Measurements from ENCODE around the gene TTC19.

TTC19 gene

GRCh38 chr17:15999141-15999973 lies at the start of gene TTC19, which contains the start of gene ZSWIM7:
Gene TTC19 (plus strand): TSS chr17:15999824. CDS start chr17:15999849, 25 bp downstream.
Gene ZSWIM7 (minus strand): TSS chr17:15999704. CDS start chr17:15999594, 110 bp downstream.
- DNase-seq (ENCODE audit: low read depth): peak; percentile 96
- peak within 1 kb of the TSS; percentile 87 for H3K4me3 ChIP-seq (ENCODE audit: low read depth, low read length)
- TF ChIP-seq CTCF (conservative IDR thresholded peaks at IDR 0.05; ENCODE audit: low read depth, low read length): no peak

GRCh38 chr17:15951368-15952047 lies 48.1 kb upstream of the TTC19 start:
- DNase-seq (ENCODE audit: low read depth): no peak
- TF ChIP-seq CTCF (conservative IDR thresholded peaks at IDR 0.05; ENCODE audit: low read depth, low read length): no peak
- no peak overlapping the region for H3K4me3 ChIP-seq (ENCODE audit: low read depth, low read length)

- no peak for TF ChIP-seq CTCF (conservative IDR thresholded peaks at IDR 0.05; ENCODE audit: low read depth, low read length)
- DNase-seq (ENCODE audit: low read depth): no peak
Observed at GRCh38 chr17:15952048-15952532, 47.5 kb upstream of the TTC19 start.

GRCh38 chr17:15952916-15953790 lies 46.5 kb upstream of the TTC19 start:
- no peak for DNase-seq (ENCODE audit: low read depth)

More at GRCh38 chr17:15952048-15952532, 47.5 kb upstream of the TTC19 start:
- H3K4me3 ChIP-seq (ENCODE audit: low read depth, low read length): no peak overlapping the region

GRCh38 chr17:15954222-15954621 lies 45.4 kb upstream of the TTC19 start:
- peak; percentile 73 for DNase-seq (ENCODE audit: low read depth)
- peak; percentile 14 for TF ChIP-seq CTCF (conservative IDR thresholded peaks at IDR 0.05; ENCODE audit: low read depth, low read length)
- no peak overlapping the region for H3K4me3 ChIP-seq (ENCODE audit: low read depth, low read length)

More at GRCh38 chr17:15952916-15953790, 46.5 kb upstream of the TTC19 start:
- no peak for TF ChIP-seq CTCF (conservative IDR thresholded peaks at IDR 0.05; ENCODE audit: low read depth, low read length)
- no peak overlapping the region for H3K4me3 ChIP-seq (ENCODE audit: low read depth, low read length)

GRCh38 chr17:15955793-15956541 lies 43.7 kb upstream of the TTC19 start:
- DNase-seq (ENCODE audit: low read depth): no peak
- H3K4me3 ChIP-seq (ENCODE audit: low read depth, low read length): no peak overlapping the region
- TF ChIP-seq CTCF (conservative IDR thresholded peaks at IDR 0.05; ENCODE audit: low read depth, low read length): no peak
